ENCODE results near the gene PHKG1. TPM values are rescaled to one million over a fixed set of nuclear protein-coding genes. Genes with fewer than 3 reads are reported as not detected.
"Not testable (repeated sequence)": the region's sequence is repeated elsewhere in the genome, so short reads cannot be mapped to it uniquely, and the experiment has no call there.

Gene PHKG1
- total and polyA plus RNA-seq, 2 of the 8 experiments (the other 6 are each of a cell fraction or from before 2014, with no cell fraction given), result 0.03 to 0.61 TPM

DNA sequence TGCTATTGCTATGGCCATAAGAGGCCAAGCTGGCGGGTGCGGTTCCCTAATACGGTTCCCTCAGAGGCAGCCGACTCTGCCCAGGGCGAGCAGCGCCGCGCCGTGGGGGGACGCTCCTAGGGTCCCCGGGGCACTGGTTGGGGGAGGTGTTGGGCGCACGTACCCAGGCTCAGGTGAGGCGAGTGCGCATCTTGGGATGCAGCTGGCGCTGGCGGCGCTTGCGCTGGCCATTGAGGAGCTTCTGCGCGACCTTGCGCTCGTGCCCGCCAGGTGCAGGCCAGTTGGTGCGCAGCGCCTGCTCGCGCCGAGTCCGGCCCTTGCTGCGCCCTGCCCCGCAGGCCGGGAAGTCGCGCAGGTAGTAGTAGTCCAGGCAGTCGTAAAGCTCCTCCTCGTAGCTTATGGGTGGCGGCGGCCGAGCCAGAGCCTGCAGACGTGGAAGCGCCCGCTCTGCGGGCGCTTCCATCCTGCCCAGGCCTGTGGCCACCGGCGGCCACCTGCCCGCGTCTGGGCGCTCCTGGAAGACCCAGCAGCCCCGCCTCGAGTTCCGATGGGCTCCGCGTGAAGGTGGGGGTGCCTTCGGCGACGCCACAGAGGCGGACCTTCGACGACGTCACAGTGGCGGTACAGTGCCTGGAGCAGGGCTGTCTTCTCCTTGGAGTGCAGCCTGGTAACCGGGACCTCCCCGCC is 23.2 kb upstream of the PHKG1 start, which contains the start of gene NUPR2 (continued):
- no peak for TF ChIP-seq GABPA (IDR thresholded peaks at IDR 0.05; ENCODE audit: borderline replicate concordance, insufficient read depth, low read length)
- TF ChIP-seq GTF2F1 (IDR thresholded peaks at IDR 0.05; ENCODE audit: borderline replicate concordance, low read depth, low read length), result no peak
- no peak for TF ChIP-seq CHD1 (IDR thresholded peaks at IDR 0.05; ENCODE audit: low read depth, low read length)
- no peak for TF ChIP-seq RXRA (IDR thresholded peaks at IDR 0.05; ENCODE audit: insufficient read depth, low read depth, low read length)
- no peak for TF ChIP-seq SP1 (IDR thresholded peaks at IDR 0.05; ENCODE audit: low read depth, low read length)
- TF ChIP-seq JUN (IDR thresholded peaks at IDR 0.05; ENCODE audit: low read depth, low read length), result no peak
- no peak for TF ChIP-seq FOSL1 (IDR thresholded peaks at IDR 0.05; ENCODE audit: insufficient read depth, low read depth, low read length)
- no peak for TF ChIP-seq NANOG (IDR thresholded peaks at IDR 0.05; ENCODE audit: insufficient read depth, low read depth, low read length, poor library complexity, severe bottlenecking)

DNA sequence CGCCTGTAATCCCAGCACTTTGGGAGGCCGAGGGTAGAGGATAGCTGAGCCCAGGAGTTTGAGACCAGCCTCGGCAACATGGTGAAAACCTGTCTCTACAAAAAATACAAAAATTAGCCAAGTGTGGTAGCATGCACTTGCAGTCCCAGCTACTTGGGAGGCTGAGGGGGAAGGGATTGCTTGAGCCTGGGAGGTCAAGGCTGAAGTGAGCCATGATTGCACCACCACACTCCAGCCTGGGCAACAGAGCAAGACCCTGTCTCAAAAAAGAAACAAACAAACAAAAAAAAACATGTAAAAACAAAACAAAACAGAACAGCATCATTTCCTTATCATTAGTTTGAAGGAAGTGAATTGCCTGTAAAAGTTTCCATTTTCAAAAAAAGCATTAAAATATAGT is 19.5 kb upstream of the PHKG1 start:
- 84% methylated on average over 3 of the region's 3 CpGs; no CpG with 5 or more reads in 1 of the 2 experiments for WGBS, 2 experiments (ENCODE audit: extremely low coverage in 1 of 2, insufficient coverage in 1 of 2, insufficient read length in 1 of 2, insufficient replicate concordance in 2 of 2, low coverage in 1 of 2, low lambda C conversion rate in 2 of 2, missing lambda C conversion rate in 1 of 2)
- H3K23ac ChIP-seq (ENCODE audit: insufficient read length); POLR2A ChIA-PET (ENCODE audit: partially characterized antibody); H4K8ac ChIP-seq (ENCODE audit: extremely low read depth, insufficient read depth, low read length); H4K5ac ChIP-seq (ENCODE audit: insufficient read length, low read depth, low read length); H2AK5ac ChIP-seq (ENCODE audit: low read depth, low read length); H3K27ac ChIP-seq (ENCODE audit: low read depth, low read length); H2BK15ac ChIP-seq (ENCODE audit: low read length); H3K4me1 ChIP-seq (replicated peaks in 1 of 4; ENCODE audit: control insufficient read depth in 3 of 4, insufficient read depth in 4 of 4, low read length in 3 of 4); H3K4me2 ChIP-seq (ENCODE audit: insufficient read depth in 1 of 2, low read depth in 2 of 2, low read length in 2 of 2); H3K14ac ChIP-seq (ENCODE audit: insufficient read length); H2BK5ac ChIP-seq (ENCODE audit: low read depth, low read length); H2AFZ ChIP-seq (ENCODE audit: low read length); DNase-seq (ENCODE audit: low read depth in 1 of 2, low spot score in 2 of 2); H3K56ac ChIP-seq (replicated peaks; ENCODE audit: insufficient read length, low read depth, low read length); H2BK20ac ChIP-seq (ENCODE audit: low read length); H2BK120ac ChIP-seq (replicated peaks; ENCODE audit: low read depth, low read length); H3K18ac ChIP-seq (ENCODE audit: extremely low read depth, low read length); CTCF ChIA-PET (ENCODE audit: partially characterized antibody); H3K79me2 ChIP-seq (ENCODE audit: control insufficient read depth in 1 of 2, insufficient read depth in 2 of 2, low read length in 2 of 2); H3K4ac ChIP-seq (replicated peaks; ENCODE audit: insufficient read length, low read depth, low read length); H3K4me3 ChIP-seq (ENCODE audit: extremely low read depth in 1 of 4, insufficient read depth in 2 of 4, low read depth in 3 of 4, low read length in 4 of 4); H2BK12ac ChIP-seq (ENCODE audit: low read depth, low read length); H3K23me2 ChIP-seq (ENCODE audit: low read depth, low read length); H3K9ac ChIP-seq (replicated peaks in 1 of 4; ENCODE audit: extremely low read depth in 1 of 4, low read depth in 3 of 4, low read length in 3 of 4); H3K27me3 ChIP-seq (replicated peaks in 1 of 4; ENCODE audit: control insufficient read depth in 3 of 4, extremely low read depth in 1 of 4, insufficient read depth in 3 of 4, low read length in 3 of 4); FAIRE-seq; H3K36me3 ChIP-seq (ENCODE audit: control insufficient read depth in 2 of 4, insufficient read depth in 4 of 4, low read length in 3 of 4); H4K91ac ChIP-seq (replicated peaks; ENCODE audit: insufficient read length, low read length); H3K79me1 ChIP-seq (ENCODE audit: low read depth, low read length); H4K20me1 ChIP-seq (replicated peaks in 1 of 2; ENCODE audit: control insufficient read depth in 1 of 2, insufficient read depth in 2 of 2, low read length in 2 of 2): not testable (repeated sequence)
- peaks cover 27 to 61% of the 10 kb centered on the region in 2 experiments; a peak in 3 of 4 replicates for H3K9me3 ChIP-seq (ENCODE audit: insufficient read depth in 2 of 2, low read depth in 1 of 2, low read length in 1 of 2)

Data from H1 (cell line).